Activated T-helper 2 cell treated with anti-CD3 and anti-CD28 coated beads, Interferon-gamma antibody, Interleukin-2, Interleukin-4, amounts not matched to agents 10 μg/mL and 5 μg/mL and 100 μg/mL, durations not matched to agents 14 hours and 24 hours and 36 hours (primary cell): ENCODE measurements around the gene CEACAM16. TPM values are rescaled to one million over a fixed set of nuclear protein-coding genes. Genes with fewer than 3 reads are reported as not detected.
"Not testable (repeated sequence)": the region's sequence is repeated elsewhere in the genome, so short reads cannot be mapped to it uniquely, and the experiment has no call there.

Experiments
- DNase-seq: peaks from one replicate; pipeline ENCODE4 v3.0.0; 2021; ENCODE audit warnings: low spot score
- H3K27ac Mint-ChIP-seq: one replicate; pipeline ENCODE4 v1.8.0; 2021; ENCODE audit warnings: mixed read lengths
- H3K27me3 Mint-ChIP-seq: one replicate; pipeline ENCODE4 v1.8.0; 2021; ENCODE audit warnings: low read depth, mixed read lengths
- H3K36me3 Mint-ChIP-seq: one replicate; pipeline ENCODE4 v1.8.0; 2021; ENCODE audit warnings: low read depth, mixed read lengths
- H3K4me1 Mint-ChIP-seq: one replicate; pipeline ENCODE4 v1.8.0; 2021; ENCODE audit warnings: low read depth, mixed read lengths
- H3K4me3 Mint-ChIP-seq: one replicate; pipeline ENCODE4 v1.8.0; 2021; ENCODE audit warnings: low read depth, mild to moderate bottlenecking, moderate library complexity, mixed read lengths
- H3K9me3 Mint-ChIP-seq: one replicate; pipeline ENCODE4 v1.8.0; 2021; ENCODE audit warnings: mixed read lengths
- intact Hi-C: fragments of 100-400 bp; cut with micrococcal nuclease; formaldehyde crosslinking; loops from one replicate; pipeline ENCODE4 v1.15.1; 2023
- total RNA-seq: library from RNA; stranded (reverse); gene quantifications from 2 replicates; pipeline ENCODE4 v1.2.3, GENCODE V29; 2022

The CEACAM16 gene
- total RNA-seq, 1 donor from 2014 or later, result not detected

DNA sequence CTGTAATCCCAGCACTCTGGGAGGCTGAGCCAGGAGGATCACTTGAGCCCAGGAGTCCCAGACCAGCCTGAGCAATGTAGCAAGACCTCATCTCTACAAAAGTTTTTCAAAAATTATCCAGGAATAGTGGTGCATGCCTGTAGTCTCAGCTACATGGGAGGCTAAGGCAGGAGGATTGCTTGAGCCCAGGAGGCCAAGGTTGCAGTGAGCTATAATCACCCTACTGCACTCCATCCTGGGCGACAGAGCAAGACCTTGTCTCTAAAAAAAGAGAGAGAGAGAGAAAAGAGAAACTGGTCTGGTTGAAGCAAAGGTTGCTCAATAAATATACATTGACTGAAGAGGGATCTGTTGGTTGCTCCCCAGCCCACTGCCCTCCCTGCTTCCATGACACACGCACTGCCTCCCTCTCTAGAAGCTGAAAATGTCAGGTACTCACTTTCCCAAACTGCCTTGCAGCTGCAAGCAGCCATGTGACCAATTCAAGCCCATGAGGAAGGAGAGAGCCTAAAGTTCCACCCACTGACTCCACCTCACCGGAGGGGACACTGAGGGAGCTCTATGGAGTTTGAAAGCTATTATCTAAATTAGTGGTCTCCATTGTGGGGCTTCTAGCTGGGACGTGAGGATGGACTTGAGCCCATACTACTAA is 14.0 kb downstream of the CEACAM16 start:
- H3K9me3 Mint-ChIP-seq, result peaks cover 21% of the 10 kb centered on the region
- H3K27me3 Mint-ChIP-seq, result no peaks in the 10 kb centered on the region
- peaks cover 4% of the 10 kb centered on the region for H3K4me1 Mint-ChIP-seq
- intact Hi-C loops, result no loop called here
- peaks cover 3% of the 10 kb centered on the region for H3K36me3 Mint-ChIP-seq
- H3K27ac Mint-ChIP-seq, result no peak overlapping the region
- H3K4me3 Mint-ChIP-seq, result no peak overlapping the region
- no peak for DNase-seq

DNA sequence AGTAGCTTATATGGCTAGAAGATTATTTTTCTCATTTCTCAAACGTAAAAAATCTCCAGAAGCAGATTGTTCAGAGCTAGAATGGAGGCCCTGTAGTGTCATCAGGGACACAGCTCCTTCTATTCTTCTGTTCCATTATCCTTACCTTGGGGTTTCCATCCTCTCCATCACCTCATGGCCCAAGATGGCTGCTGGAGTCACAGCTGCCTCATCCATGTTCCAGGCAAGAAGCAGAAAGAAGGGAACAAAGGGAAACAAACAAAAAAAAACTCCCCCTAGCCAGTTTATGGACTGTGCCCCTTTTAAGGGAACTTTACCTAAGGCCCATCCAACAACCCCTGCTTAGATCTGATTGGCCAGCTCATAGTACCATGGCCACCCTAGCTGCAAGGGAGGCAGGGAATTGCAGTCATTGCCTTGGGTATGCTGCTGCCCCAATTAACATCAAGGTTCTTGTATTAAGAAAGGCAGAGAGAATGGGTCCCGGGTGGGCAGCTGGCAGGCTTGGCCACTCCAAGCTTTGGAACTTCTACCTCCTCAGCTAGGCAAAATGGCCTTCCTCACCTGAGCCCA is 15.7 kb downstream of the CEACAM16 start:
- Mint-ChIP-seq H3K27me3 (no peaks in the 10 kb centered on the region), H3K36me3 (peaks cover 3% of the 10 kb centered on the region), H3K4me1 (peaks cover 4% of the 10 kb centered on the region), H3K9me3 (peaks cover 21% of the 10 kb centered on the region), H3K27ac (no peak overlapping the region), H3K4me3 (no peak overlapping the region)
- DNase-seq, result no peak
- intact Hi-C loops, result no loop called here

DNA sequence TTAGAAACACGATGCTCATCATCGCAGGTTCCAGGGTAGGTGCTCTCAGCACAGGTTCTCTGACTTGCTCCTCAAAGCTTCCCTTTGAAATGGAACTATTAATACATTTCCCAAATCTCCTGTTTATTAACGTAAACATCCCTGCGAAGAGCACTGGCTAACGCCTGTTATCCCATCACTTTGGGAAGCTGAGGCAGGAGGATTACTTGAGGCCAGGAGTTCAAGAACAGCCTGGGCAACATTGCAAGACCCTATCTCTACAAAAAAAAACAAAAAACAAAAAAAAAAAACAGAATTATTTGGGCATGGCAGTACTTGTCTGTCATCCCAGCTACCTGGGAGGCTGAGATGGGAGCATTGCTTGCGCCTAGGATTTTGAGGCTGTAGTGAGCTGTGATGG is 18.7 kb downstream of the CEACAM16 start:
- H3K4me1 Mint-ChIP-seq, result peaks cover 11% of the 10 kb centered on the region
- intact Hi-C loops, result no loop called here
- no peak overlapping the region for H3K4me3 Mint-ChIP-seq
- DNase-seq, result no peak
- peaks cover 21% of the 10 kb centered on the region for H3K9me3 Mint-ChIP-seq
- peaks cover 3% of the 10 kb centered on the region for H3K36me3 Mint-ChIP-seq
- H3K27ac Mint-ChIP-seq, result no peak overlapping the region
- no peaks in the 10 kb centered on the region for H3K27me3 Mint-ChIP-seq

DNA sequence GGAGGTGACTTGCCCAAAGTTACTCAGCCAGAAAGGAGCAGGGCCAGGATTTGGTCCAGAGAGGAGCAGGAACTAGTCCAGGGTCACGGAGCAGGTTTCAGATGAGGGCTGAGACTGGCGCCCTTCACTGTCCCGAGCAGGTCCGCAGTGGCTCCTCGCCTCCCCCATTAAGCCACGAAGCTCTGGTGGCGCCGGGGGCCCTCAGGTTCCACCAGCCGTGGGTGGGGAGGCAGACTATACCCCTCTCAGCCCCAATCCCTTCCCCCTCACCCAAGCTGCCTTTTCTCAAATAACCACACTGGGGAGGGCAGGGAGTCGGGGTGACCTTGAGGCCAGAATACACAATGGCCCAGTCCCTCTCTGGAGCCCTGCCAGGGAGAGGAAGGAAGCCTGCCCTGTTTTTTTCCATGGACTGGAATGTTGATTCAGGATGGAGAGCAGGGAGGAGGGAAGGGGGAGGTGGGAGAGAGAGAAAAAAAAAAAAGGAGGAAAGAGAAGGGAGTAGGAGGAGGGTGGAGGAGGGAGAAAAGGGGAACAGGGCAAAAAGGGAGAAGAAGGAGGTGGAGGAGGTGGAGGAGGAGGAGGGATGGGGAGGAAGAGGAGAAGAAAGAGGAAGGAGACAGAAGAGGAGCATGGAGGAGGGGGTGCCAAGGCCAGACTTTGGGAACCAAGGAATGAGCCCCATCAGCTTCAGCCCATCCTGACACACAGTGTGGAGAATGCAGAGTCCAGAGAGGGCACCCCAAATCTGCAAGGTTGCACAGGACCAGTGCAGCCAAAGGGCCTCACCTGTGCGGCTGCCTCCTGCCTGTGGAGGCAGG is 19.7 kb downstream of the CEACAM16 start:
- H3K9me3 Mint-ChIP-seq, result peaks cover 21% of the 10 kb centered on the region
- no peak overlapping the region for H3K4me3 Mint-ChIP-seq
- H3K4me1 Mint-ChIP-seq, result peaks cover 19% of the 10 kb centered on the region
- intact Hi-C loops, result no loop called here
- DNase-seq, result no peak
- H3K36me3 Mint-ChIP-seq, result peaks cover 3% of the 10 kb centered on the region
- H3K27ac Mint-ChIP-seq, result no peak overlapping the region
- H3K27me3 Mint-ChIP-seq, result no peaks in the 10 kb centered on the region

DNA sequence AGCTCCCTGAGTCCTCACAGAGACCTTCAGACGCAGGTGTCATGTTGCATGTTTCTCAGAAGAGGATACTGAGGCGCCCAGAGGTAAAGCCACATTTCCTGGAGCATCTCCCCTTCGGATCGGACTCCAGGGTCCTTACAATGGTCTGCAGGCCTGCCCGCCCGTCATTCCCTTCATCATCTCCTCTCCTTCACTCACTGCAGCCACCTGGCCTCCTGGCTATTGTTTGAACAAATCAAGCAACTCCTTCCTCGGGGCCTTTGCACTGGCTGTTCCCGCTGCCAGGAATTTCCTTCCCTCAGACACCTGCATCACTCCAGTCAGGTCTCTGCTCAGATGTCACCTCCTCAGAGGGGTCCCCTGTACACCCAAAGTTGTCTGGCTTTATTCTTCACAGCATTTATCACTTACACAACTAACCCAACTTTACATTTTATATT is 20.3 kb downstream of the CEACAM16 start:
- Mint-ChIP-seq H3K27me3 (no peaks in the 10 kb centered on the region), H3K4me1 (peaks cover 24% of the 10 kb centered on the region), H3K36me3 (peaks cover 3% of the 10 kb centered on the region), H3K4me3 (no peak overlapping the region), H3K27ac (no peak overlapping the region), H3K9me3 (peaks cover 19% of the 10 kb centered on the region)
- intact Hi-C loops, result no loop called here
- no peak for DNase-seq

DNA sequence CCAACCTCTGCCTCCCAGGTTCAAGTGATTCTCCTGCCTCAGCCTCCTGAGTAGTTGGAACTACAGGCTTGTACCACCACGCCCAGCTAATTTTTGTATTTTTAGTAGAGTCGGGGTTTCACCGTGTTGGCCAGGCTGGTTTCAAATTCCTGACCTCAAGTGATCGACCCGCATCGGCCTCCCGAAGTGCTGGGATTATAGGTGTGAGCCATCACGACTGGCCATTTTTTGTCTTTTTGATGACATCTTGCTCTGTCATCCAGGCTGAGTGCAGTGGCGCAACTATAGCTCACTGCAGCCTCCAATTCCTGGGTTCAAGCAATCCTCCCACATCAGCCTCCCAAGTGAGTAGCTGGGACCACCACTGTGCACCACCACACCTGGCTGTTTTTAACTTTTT is 21.4 kb downstream of the CEACAM16 start:
- H3K9me3 Mint-ChIP-seq, intact Hi-C loops, H3K36me3 Mint-ChIP-seq, DNase-seq, H3K4me3 Mint-ChIP-seq, H3K27me3 Mint-ChIP-seq, H3K27ac Mint-ChIP-seq: not testable (repeated sequence)
- H3K4me1 Mint-ChIP-seq, result peaks cover 30% of the 10 kb centered on the region

DNA sequence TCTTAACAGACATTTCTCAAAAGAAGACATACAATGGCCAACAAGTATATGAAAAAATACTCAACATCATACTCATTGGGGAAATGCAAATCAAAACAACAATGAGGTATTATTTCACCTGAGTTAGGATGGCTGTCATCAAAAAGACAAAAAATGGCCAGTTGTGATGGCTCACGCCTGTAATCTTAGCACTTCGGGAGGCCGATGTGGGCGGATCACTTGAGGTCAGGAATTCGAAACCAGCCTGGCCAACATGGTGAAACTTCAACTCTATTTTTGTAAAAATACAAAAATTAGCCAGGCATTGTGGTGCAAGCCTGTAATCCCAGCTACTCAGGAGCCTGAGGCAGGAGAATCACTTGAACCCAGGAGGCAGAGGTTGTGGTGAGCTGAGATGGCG is 22.0 kb downstream of the CEACAM16 start:
- no peak overlapping the region for H3K27ac Mint-ChIP-seq
- no peaks in the 10 kb centered on the region for H3K36me3 Mint-ChIP-seq
- peaks cover 2% of the 10 kb centered on the region for H3K9me3 Mint-ChIP-seq
- H3K4me3 Mint-ChIP-seq, result no peak overlapping the region
- H3K27me3 Mint-ChIP-seq, result no peaks in the 10 kb centered on the region
- H3K4me1 Mint-ChIP-seq, result peaks cover 30% of the 10 kb centered on the region
- DNase-seq, result no peak
- intact Hi-C loops, result no loop called here

DNA sequence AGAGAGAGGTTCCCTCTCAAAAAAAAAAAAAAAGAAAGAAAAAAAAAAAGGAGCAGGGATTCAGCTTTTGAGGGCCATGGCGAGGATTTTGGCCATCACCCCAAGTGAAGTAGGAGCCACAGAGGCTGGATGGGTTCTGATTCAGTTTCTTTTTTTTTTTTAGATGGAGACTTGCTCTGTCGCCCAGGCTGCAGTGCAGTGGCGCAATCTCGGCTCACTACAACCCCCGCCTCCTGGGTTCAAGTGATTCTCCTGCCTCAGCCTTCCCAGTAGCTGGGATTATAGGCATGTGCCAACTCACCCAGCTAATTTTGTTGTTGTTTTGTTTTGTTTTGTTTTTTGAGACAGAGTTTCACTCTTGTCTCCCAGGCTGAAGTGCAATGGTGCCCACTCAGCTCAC is 22.4 kb downstream of the CEACAM16 start:
- H3K4me1 Mint-ChIP-seq, result peaks cover 30% of the 10 kb centered on the region
- intact Hi-C loops, H3K36me3 Mint-ChIP-seq, H3K9me3 Mint-ChIP-seq, DNase-seq, H3K27me3 Mint-ChIP-seq, H3K27ac Mint-ChIP-seq, H3K4me3 Mint-ChIP-seq: not testable (repeated sequence)

DNA sequence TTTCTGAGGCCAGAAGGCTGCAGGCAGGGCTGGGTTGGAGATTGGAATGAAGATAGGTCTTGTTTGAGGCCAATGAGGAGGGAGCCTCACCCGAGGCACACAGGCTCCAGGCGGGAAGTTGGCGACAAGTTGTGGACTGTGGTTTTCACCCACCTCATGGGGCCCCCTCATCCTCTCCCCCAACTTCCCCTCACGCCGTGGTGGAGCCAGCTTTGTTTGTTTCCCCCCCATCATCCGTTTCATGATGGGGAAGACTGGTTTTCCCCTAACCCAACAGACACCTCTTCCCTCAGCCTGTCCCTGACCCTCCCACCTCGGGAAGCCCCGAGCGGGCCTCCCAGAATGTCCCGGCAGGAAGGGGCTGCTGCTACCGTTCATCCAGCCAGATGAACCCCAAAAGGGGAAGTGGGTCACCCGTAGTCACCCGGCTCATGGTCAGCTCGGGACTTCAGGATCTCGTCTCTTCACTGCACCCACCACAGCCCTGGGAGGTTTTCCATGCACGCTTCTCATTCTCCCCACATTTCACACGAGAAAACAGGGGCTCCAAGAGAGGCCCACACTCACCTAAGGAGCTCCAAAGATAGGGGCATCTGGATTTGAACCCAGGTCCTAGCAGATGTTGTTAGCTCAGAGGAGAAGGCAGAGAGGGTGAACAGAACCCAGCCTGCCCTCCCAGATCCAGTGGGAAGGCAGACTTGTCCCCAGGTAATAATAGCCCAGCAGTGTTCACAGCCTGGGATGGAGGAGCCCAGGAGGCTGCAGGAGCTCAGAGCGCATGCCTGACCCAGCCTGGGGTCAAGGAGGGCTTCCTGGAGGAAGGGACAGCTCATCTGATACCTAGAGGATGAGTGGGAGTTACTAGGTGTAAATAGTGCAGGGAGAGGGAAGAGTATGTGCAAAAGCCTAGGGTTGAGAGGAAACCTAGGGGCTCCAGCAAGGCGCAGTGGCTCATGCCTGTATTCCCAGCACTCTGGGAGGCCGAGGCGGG is 23.5 kb downstream of the CEACAM16 start:
- Mint-ChIP-seq H3K27me3 (no peaks in the 10 kb centered on the region), H3K9me3 (no peaks in the 10 kb centered on the region), H3K4me1 (peaks cover 30% of the 10 kb centered on the region), H3K36me3 (no peaks in the 10 kb centered on the region), H3K27ac (no peak overlapping the region), H3K4me3 (no peak overlapping the region)
- intact Hi-C loops, result loop anchor here (1.0 to 2.0 kb wide), 2 partner anchors 34 to 123 kb away; no protein-coding TSS in a partner anchor
- no peak for DNase-seq

DNA sequence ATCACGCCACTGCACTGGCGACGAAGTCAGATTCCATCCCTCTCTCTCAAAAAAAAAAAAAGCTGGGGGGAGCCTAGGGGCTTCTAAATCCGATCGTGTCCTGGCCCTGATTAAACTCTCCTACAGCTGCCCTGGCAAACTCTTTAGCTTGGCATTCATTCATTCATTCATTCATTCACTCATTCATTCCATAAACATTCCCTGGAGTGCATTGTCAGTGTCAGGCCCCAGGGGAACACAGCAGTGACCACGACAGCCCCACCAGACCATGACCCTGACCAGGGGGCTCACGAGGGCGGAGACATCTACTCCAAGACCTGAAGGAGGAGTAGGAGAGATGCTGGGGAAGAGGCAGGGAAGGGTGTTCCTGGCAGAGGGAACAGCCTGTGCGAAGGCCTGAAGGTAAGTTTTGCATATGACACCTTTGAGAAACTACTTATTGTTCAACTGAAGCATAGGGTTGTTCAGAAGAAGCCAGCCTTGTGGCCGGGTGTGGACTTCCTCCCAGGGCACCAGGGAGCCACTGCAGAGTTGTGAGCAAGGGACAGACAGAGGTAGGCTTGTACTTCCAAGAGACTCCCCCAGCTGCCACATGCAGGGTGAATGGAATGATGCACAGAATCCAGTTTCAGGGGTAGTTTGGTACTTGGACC is 24.5 kb downstream of the CEACAM16 start:
- intact Hi-C loops, result loop anchor here (1.0 to 2.0 kb wide), 2 partner anchors 35 to 122 kb away; no protein-coding TSS in a partner anchor
- Mint-ChIP-seq H3K27me3 (no peaks in the 10 kb centered on the region), H3K36me3 (no peaks in the 10 kb centered on the region), H3K4me1 (peaks cover 35% of the 10 kb centered on the region), H3K27ac (no peak overlapping the region), H3K9me3 (no peaks in the 10 kb centered on the region), H3K4me3 (no peak overlapping the region)
- DNase-seq, result no peak

DNA sequence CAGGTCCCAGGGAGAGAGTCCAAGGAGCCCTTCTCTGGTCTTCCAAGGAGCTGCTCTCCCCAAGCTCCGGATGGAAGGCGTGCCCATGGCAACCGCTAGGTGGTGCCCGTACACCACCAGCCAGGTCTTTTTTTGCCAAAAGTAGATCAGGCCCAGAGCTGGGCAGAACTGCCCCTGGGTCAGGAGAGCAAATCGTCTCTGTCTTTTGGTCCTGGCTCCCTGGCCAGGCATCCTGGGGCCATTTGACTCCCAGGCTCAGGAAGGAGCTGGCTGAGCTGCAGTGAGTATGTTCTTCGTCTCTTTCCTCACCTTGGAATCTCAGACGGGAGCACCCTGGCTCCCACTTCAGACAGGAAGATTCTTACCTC is 25.0 kb downstream of the CEACAM16 start:
- peaks cover 35% of the 10 kb centered on the region for H3K4me1 Mint-ChIP-seq
- H3K27me3 Mint-ChIP-seq, result no peaks in the 10 kb centered on the region
- peak; percentile 72 for DNase-seq
- H3K9me3 Mint-ChIP-seq, result no peaks in the 10 kb centered on the region
- no peaks in the 10 kb centered on the region for H3K36me3 Mint-ChIP-seq
- no peak overlapping the region for H3K4me3 Mint-ChIP-seq
- no peak overlapping the region for H3K27ac Mint-ChIP-seq
- intact Hi-C loops, result loop anchor here (1.0 to 2.0 kb wide), 4 partner anchors 23 to 121 kb away; no protein-coding TSS in a partner anchor

DNA sequence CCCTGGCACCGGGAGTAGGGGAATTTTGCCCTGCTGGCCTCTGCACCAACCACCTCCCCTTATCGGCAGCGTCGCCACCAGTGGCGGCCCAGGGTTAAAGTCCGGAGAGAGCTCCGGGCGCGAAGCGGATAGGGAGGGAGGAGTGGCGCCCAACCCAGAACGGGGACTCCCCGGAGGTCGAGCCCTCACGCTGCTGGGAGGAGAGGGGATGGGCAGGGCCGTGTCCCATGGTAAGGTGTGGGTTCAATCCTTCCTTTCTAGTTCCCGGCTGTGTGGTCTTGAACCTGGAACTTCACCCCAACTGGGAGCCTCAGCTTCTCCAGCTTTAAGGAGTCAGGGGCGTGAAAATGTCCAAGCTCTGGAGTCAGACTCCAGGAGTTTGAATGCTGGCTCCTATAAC is 26.3 kb downstream of the CEACAM16 start:
- no peak overlapping the region for H3K4me3 Mint-ChIP-seq
- H3K27me3 Mint-ChIP-seq, result no peaks in the 10 kb centered on the region
- peaks cover 35% of the 10 kb centered on the region for H3K4me1 Mint-ChIP-seq
- no peak overlapping the region for H3K27ac Mint-ChIP-seq
- no peak for DNase-seq
- H3K9me3 Mint-ChIP-seq, result no peaks in the 10 kb centered on the region
- no peaks in the 10 kb centered on the region for H3K36me3 Mint-ChIP-seq
- intact Hi-C loops, result no loop called here
